CD4-positive, CD25-positive, alpha-beta regulatory T cell (primary cell): ENCODE results near the gene CRIP2. TPM values are rescaled to one million over a fixed set of nuclear protein-coding genes. Genes with fewer than 3 reads are reported as not detected.

Source experiments
- ATAC-seq, 2 donors: fragments of 150-1000 bp; cut with Tn5 transposase; one replicate each; pipeline ENCODE4 v1.10.0; 2021; ENCODE audit warnings: low read depth in 2 of 2, moderate number of reproducible peaks in 2 of 2, moderate library complexity in 1 of 2
- DNase-seq, 3 donors: peaks; one replicate each; pipeline versions ENCODE4 v3.0.0 to v3.0.0-alpha.2; 2012 to 2022; ENCODE audit warnings: mixed read lengths in 1 of 3
- H3K27ac ChIP-seq: one replicate; pipeline ENCODE4 v1.7.0; 2013; ENCODE audit warnings: mild to moderate bottlenecking, low read length; ENCODE audit not compliant: insufficient read depth, poor library complexity, severe bottlenecking
- H3K27me3 ChIP-seq: one replicate; pipeline ENCODE4 v1.7.0; 2013; ENCODE audit warnings: low read length; ENCODE audit not compliant: control insufficient read depth, insufficient read depth
- H3K36me3 ChIP-seq: one replicate; pipeline ENCODE4 v1.7.0; 2013; ENCODE audit warnings: mild to moderate bottlenecking, low read length, moderate library complexity; ENCODE audit not compliant: control insufficient read depth, insufficient read depth
- H3K4me1 ChIP-seq: 2 replicates; pipeline ENCODE4 v1.7.0; 2013; ENCODE audit warnings: mild to moderate bottlenecking, low read length; ENCODE audit not compliant: insufficient read depth, control insufficient read depth, poor library complexity, severe bottlenecking
- H3K4me3 ChIP-seq: one replicate; pipeline ENCODE4 v1.7.0; 2013; ENCODE audit warnings: low read depth, mild to moderate bottlenecking, low read length, moderate library complexity
- H3K9me3 ChIP-seq, 2 experiments: 1 replicate in 1 of 2; 2 replicates in 1 of 2; pipeline ENCODE4 v1.7.0; 2013; ENCODE audit warnings: low read length in 2 of 2, mild to moderate bottlenecking in 1 of 2, moderate library complexity in 1 of 2; ENCODE audit not compliant: control insufficient read depth in 2 of 2
- H3K27ac Mint-ChIP-seq, 3 donors: one replicate each; pipeline ENCODE4 v1.8.0; 2020 to 2022; ENCODE audit warnings: mild to moderate bottlenecking in 3 of 3, mixed read lengths in 3 of 3, moderate library complexity in 2 of 3
- H3K27me3 Mint-ChIP-seq: one replicate; pipeline ENCODE4 v1.8.0; 2022; ENCODE audit warnings: mild to moderate bottlenecking, mixed read lengths
- H3K36me3 Mint-ChIP-seq: one replicate; pipeline ENCODE4 v1.8.0; 2020; ENCODE audit warnings: mixed read lengths
- H3K4me1 Mint-ChIP-seq, 4 donors: one replicate each; pipeline ENCODE4 v1.8.0; 2020 to 2022; ENCODE audit warnings: mixed read lengths in 4 of 4, mild to moderate bottlenecking in 1 of 4
- H3K4me3 Mint-ChIP-seq, 4 donors: one replicate each; pipeline ENCODE4 v1.8.0; 2020 to 2022; ENCODE audit warnings: mild to moderate bottlenecking in 4 of 4, mixed read lengths in 4 of 4, moderate library complexity in 3 of 4
- H3K9me3 Mint-ChIP-seq, 7 donors: one replicate each; pipeline ENCODE4 v1.8.0; 2020 to 2022; ENCODE audit warnings: mixed read lengths in 7 of 7, mild to moderate bottlenecking in 3 of 7, moderate library complexity in 2 of 7
- polyA plus RNA-seq, 4 donors: library from polyadenylated mRNA; unstranded; fragments of 300-500 nt; fragmentation: Illumina TruSeq; gene quantifications; one replicate each; pipeline ENCODE4 v1.2.3, GENCODE V29; 2021
- total RNA-seq: library from RNA; stranded (reverse); gene quantifications from one replicate; pipeline ENCODE4 v1.2.3, GENCODE V29; 2022

The CRIP2 gene
- total and polyA plus RNA-seq, 5 donors from 2014 or later = 12.0 to 131 (median 37.1) TPM

DNA sequence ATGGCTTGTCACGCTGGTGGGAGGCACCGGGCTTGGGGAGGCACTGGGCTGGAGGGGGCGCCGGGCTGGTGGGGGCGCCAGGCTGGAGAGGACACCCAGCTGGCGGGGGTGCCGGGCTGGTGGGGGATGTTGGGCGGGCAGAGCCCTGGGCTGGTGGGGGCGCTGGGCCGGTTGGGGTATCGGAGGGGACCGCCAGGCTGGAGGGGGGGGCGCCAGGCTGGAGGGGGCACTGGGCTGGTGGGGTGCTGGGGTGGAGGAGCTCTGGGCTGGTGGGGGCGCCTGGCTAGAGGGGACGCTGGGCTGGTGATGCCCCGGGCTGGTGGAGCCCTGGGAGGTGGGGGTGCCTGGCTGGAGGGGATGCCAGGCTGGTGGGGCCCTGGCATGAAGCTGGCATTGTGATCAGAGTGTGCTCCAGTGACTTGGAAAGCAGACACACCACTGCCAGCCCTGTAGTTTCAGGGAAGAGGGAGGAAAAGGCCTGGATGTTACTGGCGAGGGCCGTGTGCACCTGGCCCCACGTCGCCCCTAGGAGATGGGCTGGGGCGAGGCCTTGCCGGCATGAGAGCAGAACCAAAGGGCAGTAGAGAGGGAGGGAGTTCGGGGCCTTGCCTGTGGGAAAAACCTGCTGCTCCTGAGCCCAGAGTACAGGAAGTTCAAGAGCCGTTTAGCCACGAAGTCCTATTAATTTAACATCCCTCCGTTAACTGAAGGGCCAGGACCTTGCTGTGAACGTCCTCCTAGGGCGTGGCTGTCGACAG is 29.5 kb downstream of the CRIP2 start:
- Histone ChIP-seq H3K4me1 (no peaks in the 10 kb centered on the region), H3K9me3 (no peaks in the 10 kb centered on the region), H3K27ac (no peak overlapping the region), H3K27me3 (no peaks in the 10 kb centered on the region), H3K4me3 (no peak overlapping the region), H3K36me3 (no peaks in the 10 kb centered on the region)
- peaks cover 12% of the 10 kb centered on the region for H3K27me3 Mint-ChIP-seq
- ATAC-seq (no peak), DNase-seq (no peak)
- no peaks in the 10 kb centered on the region for H3K36me3 Mint-ChIP-seq
- peaks cover 0 to 2% (median 0%) of the 10 kb centered on the region in 7 donors for H3K9me3 Mint-ChIP-seq
- no peak overlapping the region for H3K4me3 Mint-ChIP-seq
- H3K4me1 Mint-ChIP-seq = no peaks in the 10 kb centered on the region
- no peak overlapping the region for H3K27ac Mint-ChIP-seq

DNA sequence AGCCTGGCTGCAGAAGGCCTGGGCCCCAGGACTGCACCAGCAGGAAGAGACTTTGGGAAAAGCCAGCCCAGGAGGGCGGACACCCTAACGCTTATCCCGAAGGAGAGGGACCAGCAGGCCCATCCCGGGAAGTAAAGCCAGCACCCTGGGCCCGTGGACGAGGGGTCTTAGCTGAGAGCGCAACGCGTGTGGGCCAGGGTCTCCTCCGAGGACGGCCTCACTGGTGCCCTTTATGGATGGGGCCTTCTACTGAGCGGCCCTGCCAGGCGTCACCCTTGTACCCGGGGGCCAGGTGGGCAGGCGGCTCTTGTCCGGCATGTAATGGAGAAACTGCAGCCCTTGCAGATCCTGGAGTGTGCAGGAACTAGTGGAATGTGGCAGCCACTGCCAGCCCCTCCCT is 30.5 kb downstream of the CRIP2 start:
- Mint-ChIP-seq H3K4me1 (no peaks in the 10 kb centered on the region), H3K9me3 (peaks cover 0 to 2% (median 0%) of the 10 kb centered on the region in 7 donors), H3K4me3 (no peak overlapping the region), H3K36me3 (no peaks in the 10 kb centered on the region), H3K27ac (no peak overlapping the region), H3K27me3 (peaks cover 12% of the 10 kb centered on the region)
- Histone ChIP-seq H3K4me3 (no peak overlapping the region), H3K27ac (no peak overlapping the region), H3K36me3 (no peaks in the 10 kb centered on the region), H3K27me3 (no peaks in the 10 kb centered on the region), H3K9me3 (no peaks in the 10 kb centered on the region), H3K4me1 (no peaks in the 10 kb centered on the region)
- DNase-seq (no peak), ATAC-seq (no peak)

DNA sequence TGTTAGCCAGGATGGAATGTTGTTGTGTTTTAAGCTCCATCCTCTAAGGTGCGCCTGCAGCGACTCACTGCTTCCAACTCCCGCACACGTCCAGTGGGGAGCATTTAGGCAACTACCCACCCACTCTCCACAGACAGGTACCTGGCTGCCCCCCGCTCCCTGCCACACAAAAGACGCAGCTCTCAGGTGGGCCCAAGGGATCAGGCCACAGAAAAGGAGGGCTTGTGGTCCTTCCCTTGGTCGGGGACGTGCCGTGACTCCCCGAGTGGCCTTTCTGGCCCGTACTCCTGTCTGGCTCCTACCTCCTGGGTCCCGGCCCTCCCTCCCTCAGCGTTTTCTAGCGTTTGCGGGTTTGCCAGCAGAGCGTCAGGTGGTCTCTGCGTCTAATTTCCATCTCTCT is 32.6 kb downstream of the CRIP2 start:
- H3K4me3 Mint-ChIP-seq = no peak overlapping the region
- H3K27me3 Mint-ChIP-seq = peaks cover 13% of the 10 kb centered on the region
- H3K4me1 ChIP-seq = no peaks in the 10 kb centered on the region
- no peak overlapping the region for H3K27ac ChIP-seq
- H3K27ac Mint-ChIP-seq = no peak overlapping the region
- no peak overlapping the region for H3K4me3 ChIP-seq
- no peak for DNase-seq
- H3K27me3 ChIP-seq = no peaks in the 10 kb centered on the region
- no peaks in the 10 kb centered on the region for H3K9me3 ChIP-seq
- ATAC-seq = no peak
- H3K4me1 Mint-ChIP-seq = no peaks in the 10 kb centered on the region
- peaks cover 0 to 2% (median 0%) of the 10 kb centered on the region in 7 donors for H3K9me3 Mint-ChIP-seq
- no peaks in the 10 kb centered on the region for H3K36me3 Mint-ChIP-seq
- H3K36me3 ChIP-seq = no peaks in the 10 kb centered on the region

DNA sequence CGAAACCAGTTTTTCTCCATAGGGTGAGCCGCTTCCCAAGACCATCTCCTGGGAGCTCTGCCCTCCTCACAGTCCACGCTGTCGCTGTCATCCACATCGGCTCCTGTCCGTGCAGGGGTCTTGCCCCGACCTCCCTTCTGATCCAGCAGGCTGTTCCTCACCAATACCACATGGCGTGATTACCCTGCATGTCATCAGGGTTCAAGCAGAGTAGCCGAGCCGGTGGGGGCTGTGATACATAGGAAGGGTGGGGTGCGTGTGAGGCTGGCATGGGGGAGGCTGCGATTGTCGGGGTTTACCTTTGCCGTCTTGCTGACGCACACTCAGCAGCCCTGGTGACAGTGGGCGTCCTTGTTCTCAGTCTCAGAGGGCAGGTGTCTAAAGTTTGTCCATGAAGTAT is 33.4 kb downstream of the CRIP2 start:
- H3K36me3 Mint-ChIP-seq = no peaks in the 10 kb centered on the region
- no peaks in the 10 kb centered on the region for H3K9me3 ChIP-seq
- peaks cover 0 to 2% (median 0%) of the 10 kb centered on the region in 7 donors for H3K9me3 Mint-ChIP-seq
- H3K27ac Mint-ChIP-seq = no peak overlapping the region
- peaks cover 17% of the 10 kb centered on the region for H3K27me3 Mint-ChIP-seq
- no peak overlapping the region for H3K4me3 ChIP-seq
- no peaks in the 10 kb centered on the region for H3K4me1 ChIP-seq
- no peaks in the 10 kb centered on the region for H3K36me3 ChIP-seq
- H3K4me1 Mint-ChIP-seq = no peaks in the 10 kb centered on the region
- ATAC-seq (no peak), DNase-seq (no peak)
- no peaks in the 10 kb centered on the region for H3K27me3 ChIP-seq
- no peak overlapping the region for H3K27ac ChIP-seq
- H3K4me3 Mint-ChIP-seq = no peak overlapping the region

DNA sequence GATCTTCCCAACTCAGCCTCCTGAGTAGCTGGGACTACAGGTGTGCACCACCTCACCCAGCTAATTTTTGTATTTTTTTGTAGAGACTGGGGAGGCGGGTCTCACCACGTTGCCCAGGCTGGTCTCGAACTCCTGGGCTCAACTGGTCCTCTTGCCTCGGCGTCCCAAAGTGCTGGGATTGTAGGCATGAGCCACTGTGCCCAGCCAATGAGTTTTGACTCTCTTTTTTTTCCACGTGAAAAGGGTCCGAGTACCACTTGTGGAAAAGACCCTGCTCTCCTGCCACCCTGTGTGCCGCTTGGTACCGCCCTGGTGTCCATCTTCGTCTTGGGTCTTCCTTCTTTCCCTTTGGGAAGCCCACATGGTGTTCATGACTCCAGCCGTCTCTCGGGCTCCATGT is 34.0 kb downstream of the CRIP2 start:
- peaks cover 21% of the 10 kb centered on the region for H3K27me3 Mint-ChIP-seq
- no peak overlapping the region for H3K4me3 ChIP-seq
- no peak overlapping the region for H3K4me3 Mint-ChIP-seq
- H3K4me1 Mint-ChIP-seq = no peaks in the 10 kb centered on the region
- no peaks in the 10 kb centered on the region for H3K4me1 ChIP-seq
- DNase-seq = no peak
- H3K9me3 ChIP-seq = no peaks in the 10 kb centered on the region
- no peaks in the 10 kb centered on the region for H3K36me3 Mint-ChIP-seq
- H3K27me3 ChIP-seq = no peaks in the 10 kb centered on the region
- H3K27ac Mint-ChIP-seq = no peak overlapping the region
- ATAC-seq = no peak
- peaks cover 0 to 2% (median 0%) of the 10 kb centered on the region in 7 donors for H3K9me3 Mint-ChIP-seq
- no peak overlapping the region for H3K27ac ChIP-seq
- no peaks in the 10 kb centered on the region for H3K36me3 ChIP-seq

DNA sequence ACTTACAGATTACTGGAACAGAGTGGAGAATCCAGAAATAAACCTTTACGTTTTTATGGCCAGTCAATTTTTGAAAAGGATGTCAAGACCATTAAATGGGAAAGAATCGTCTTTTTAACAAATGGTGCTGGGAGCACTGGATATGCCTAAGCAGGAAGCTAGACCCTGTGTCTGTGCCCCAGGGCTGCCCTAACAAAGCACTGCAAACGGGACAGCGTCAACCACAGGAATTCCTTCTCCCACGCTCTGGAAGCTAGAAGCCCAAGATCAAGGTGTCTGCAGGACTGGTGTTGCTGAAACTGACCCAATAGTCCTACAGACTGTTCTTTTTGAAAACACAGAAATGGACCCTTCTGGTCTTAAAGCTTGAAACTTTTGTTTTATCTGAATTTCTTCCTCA is 42.5 kb downstream of the CRIP2 start:
- no peak for DNase-seq
- no peak for ATAC-seq
- Mint-ChIP-seq H3K27ac (no peak overlapping the region), H3K4me1 (no peaks in the 10 kb centered on the region), H3K9me3 (peaks cover 0 to 6% (median 0%) of the 10 kb centered on the region in 7 donors), H3K27me3 (peaks cover 41% of the 10 kb centered on the region), H3K4me3 (no peak overlapping the region), H3K36me3 (no peaks in the 10 kb centered on the region)
- Histone ChIP-seq H3K9me3 (peaks cover 0 to 2% of the 10 kb centered on the region in 2 experiments), H3K36me3 (no peaks in the 10 kb centered on the region), H3K4me1 (no peaks in the 10 kb centered on the region), H3K27ac (no peak overlapping the region), H3K27me3 (peaks cover 5% of the 10 kb centered on the region), H3K4me3 (no peak overlapping the region)

DNA sequence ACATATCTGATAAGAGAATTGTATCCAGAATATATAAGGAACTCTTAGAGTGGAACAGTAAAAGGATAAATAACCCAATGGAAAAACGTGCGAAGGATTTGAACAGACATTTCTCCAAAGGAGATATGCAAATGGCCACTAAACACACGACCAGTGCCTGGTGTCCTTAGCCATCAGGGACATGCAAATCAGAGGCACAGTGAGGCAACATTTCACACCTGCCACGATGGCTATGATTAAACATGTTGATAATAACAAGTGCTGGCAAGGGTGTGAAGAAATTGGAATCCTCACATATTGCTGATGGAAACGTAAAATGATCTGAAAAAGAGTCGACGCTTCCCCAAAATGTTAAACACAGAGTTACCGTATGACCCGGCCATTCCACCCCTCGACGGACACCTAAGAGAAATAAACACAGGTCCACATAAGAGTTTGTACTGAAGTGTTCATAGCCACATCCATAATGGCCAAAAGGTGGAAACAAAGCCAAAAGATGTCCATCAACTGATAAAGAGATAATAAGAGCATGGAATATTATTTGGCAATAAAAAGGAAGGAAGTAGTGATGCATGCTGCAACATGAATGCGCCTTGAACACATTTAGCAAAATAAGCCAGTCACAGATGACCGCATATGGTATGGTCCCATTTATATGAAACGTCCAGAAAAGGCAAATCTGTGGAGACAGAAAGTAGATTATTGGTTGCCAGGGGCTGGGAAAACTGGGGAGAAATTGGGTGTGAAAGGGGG is 45.5 kb downstream of the CRIP2 start:
- Mint-ChIP-seq H3K4me1 (peaks cover 0 to 6% (median 0%) of the 10 kb centered on the region in 4 donors), H3K4me3 (no peak overlapping the region), H3K27ac (no peak overlapping the region), H3K36me3 (no peaks in the 10 kb centered on the region), H3K9me3 (peaks cover 0 to 2% (median 0%) of the 10 kb centered on the region in 7 donors), H3K27me3 (peaks cover 45% of the 10 kb centered on the region)
- Histone ChIP-seq H3K27ac (no peak overlapping the region), H3K4me1 (no peaks in the 10 kb centered on the region), H3K27me3 (peaks cover 8% of the 10 kb centered on the region), H3K4me3 (no peak overlapping the region), H3K9me3 (no peaks in the 10 kb centered on the region), H3K36me3 (no peaks in the 10 kb centered on the region)
- DNase-seq = no peak
- no peak for ATAC-seq
